Measurements from ENCODE around the gene CPNE8. TPM values are rescaled to one million over a fixed set of nuclear protein-coding genes. Genes with fewer than 3 reads are reported as not detected.

The CPNE8 gene
- total and polyA plus RNA-seq, 10 of the 15 experiments (the other 5 are each of a cell fraction or from before 2014, with no cell fraction given), result 11.3 to 38.4 (median 18.9) TPM

DNA sequence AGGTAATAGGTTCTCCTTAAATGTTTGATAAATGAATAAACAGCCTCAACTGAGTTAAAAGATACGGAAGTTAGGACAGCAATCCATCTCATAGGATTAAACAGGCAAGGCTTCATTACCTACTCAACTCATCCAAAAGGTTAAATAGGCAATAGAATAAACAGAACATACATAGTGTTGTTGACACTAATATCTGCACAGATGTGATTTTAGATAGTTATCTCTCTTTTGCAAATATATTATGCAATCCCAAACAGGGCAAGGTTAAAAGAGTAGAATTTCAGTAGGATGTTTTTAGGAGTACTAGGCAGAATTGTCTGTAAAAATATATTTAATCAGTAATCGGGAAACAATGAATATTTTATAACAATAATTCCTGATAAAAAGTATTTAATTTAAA, 276.3 kb downstream of the CPNE8 start:
- in situ Hi-C loops (cut with MboI), result loop anchor here (25.0 kb wide), 1 partner anchor 492 kb away; no protein-coding TSS in a partner anchor
- H3K4me2 ChIP-seq (ENCODE audit: control insufficient read depth, insufficient read depth), result no peak overlapping the region
- RAD21 ChIA-PET (ENCODE audit: unreplicated experiment), result no interaction called here
- no peak for TF ChIP-seq CBX5 (IDR thresholded peaks at IDR 0.05; ENCODE audit: low read depth)
- TF ChIP-seq, protein P1, sequence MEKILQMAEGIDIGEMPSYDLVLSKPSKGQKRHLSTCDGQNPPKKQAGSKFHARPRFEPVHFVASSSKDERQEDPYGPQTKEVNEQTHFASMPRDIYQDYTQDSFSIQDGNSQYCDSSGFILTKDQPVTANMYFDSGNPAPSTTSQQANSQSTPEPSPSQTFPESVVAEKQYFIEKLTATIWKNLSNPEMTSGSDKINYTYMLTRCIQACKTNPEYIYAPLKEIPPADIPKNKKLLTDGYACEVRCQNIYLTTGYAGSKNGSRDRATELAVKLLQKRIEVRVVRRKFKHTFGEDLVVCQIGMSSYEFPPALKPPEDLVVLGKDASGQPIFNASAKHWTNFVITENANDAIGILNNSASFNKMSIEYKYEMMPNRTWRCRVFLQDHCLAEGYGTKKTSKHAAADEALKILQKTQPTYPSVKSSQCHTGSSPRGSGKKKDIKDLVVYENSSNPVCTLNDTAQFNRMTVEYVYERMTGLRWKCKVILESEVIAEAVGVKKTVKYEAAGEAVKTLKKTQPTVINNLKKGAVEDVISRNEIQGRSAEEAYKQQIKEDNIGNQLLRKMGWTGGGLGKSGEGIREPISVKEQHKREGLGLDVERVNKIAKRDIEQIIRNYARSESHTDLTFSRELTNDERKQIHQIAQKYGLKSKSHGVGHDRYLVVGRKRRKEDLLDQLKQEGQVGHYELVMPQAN (conservative IDR thresholded peaks at IDR 0.05), result no peak
- TF ChIP-seq ZBTB4 (CRISPR knock-in tag; IDR thresholded peaks at IDR 0.05), result no peak
- TF ChIP-seq MYB (IDR thresholded peaks at IDR 0.05; ENCODE audit: borderline replicate concordance, low read depth, low read length), result no peak
- no peak for TF ChIP-seq RFX5 (IDR thresholded peaks at IDR 0.05; ENCODE audit: low read depth, low read length)
- no peak for TF ChIP-seq CHD1 (IDR thresholded peaks at IDR 0.05; ENCODE audit: low read depth, low read length)
- TF ChIP-seq, protein P2, sequence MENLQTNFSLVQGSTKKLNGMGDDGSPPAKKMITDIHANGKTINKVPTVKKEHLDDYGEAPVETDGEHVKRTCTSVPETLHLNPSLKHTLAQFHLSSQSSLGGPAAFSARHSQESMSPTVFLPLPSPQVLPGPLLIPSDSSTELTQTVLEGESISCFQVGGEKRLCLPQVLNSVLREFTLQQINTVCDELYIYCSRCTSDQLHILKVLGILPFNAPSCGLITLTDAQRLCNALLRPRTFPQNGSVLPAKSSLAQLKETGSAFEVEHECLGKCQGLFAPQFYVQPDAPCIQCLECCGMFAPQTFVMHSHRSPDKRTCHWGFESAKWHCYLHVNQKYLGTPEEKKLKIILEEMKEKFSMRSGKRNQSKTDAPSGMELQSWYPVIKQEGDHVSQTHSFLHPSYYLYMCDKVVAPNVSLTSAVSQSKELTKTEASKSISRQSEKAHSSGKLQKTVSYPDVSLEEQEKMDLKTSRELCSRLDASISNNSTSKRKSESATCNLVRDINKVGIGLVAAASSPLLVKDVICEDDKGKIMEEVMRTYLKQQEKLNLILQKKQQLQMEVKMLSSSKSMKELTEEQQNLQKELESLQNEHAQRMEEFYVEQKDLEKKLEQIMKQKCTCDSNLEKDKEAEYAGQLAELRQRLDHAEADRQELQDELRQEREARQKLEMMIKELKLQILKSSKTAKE (IDR thresholded peaks at IDR 0.05; ENCODE audit: low read depth, poor library complexity, severe bottlenecking), result no peak
- TF ChIP-seq BHLHE40 (IDR thresholded peaks at IDR 0.05; ENCODE audit: borderline replicate concordance in 1 of 2, low read depth in 2 of 2, low read length in 1 of 2), result no peak
- no peak for TF ChIP-seq NFXL1 (IDR thresholded peaks at IDR 0.05; ENCODE audit: borderline replicate concordance)
- no peak for TF ChIP-seq POLR2AphosphoS5 (IDR thresholded peaks at IDR 0.05; ENCODE audit: low read length)
- TF ChIP-seq, protein P3, sequence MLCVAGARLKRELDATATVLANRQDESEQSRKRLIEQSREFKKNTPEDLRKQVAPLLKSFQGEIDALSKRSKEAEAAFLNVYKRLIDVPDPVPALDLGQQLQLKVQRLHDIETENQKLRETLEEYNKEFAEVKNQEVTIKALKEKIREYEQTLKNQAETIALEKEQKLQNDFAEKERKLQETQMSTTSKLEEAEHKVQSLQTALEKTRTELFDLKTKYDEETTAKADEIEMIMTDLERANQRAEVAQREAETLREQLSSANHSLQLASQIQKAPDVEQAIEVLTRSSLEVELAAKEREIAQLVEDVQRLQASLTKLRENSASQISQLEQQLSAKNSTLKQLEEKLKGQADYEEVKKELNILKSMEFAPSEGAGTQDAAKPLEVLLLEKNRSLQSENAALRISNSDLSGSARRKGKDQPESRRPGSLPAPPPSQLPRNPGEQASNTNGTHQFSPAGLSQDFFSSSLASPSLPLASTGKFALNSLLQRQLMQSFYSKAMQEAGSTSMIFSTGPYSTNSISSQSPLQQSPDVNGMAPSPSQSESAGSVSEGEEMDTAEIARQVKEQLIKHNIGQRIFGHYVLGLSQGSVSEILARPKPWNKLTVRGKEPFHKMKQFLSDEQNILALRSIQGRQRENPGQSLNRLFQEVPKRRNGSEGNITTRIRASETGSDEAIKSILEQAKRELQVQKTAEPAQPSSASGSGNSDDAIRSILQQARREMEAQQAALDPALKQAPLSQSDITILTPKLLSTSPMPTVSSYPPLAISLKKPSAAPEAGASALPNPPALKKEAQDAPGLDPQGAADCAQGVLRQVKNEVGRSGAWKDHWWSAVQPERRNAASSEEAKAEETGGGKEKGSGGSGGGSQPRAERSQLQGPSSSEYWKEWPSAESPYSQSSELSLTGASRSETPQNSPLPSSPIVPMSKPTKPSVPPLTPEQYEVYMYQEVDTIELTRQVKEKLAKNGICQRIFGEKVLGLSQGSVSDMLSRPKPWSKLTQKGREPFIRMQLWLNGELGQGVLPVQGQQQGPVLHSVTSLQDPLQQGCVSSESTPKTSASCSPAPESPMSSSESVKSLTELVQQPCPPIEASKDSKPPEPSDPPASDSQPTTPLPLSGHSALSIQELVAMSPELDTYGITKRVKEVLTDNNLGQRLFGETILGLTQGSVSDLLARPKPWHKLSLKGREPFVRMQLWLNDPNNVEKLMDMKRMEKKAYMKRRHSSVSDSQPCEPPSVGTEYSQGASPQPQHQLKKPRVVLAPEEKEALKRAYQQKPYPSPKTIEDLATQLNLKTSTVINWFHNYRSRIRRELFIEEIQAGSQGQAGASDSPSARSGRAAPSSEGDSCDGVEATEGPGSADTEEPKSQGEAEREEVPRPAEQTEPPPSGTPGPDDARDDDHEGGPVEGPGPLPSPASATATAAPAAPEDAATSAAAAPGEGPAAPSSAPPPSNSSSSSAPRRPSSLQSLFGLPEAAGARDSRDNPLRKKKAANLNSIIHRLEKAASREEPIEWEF (IDR thresholded peaks at IDR 0.05; ENCODE audit: insufficient replicate concordance, low read depth, low read length), result no peak
- TF ChIP-seq RUNX3 (IDR thresholded peaks at IDR 0.05; ENCODE audit: low read length), result no peak

More for the DNA sequence above, 276.3 kb downstream of the CPNE8 start:
- Histone ChIP-seq H3K9me3 (replicated peaks; ENCODE audit: control insufficient read depth, insufficient read depth, low read length) (no peaks in the 10 kb centered on the region), H3K9ac (ENCODE audit: control insufficient read depth, insufficient read depth, low read length) (no peak overlapping the region), H3K27me3 (replicated peaks in 1 of 2; ENCODE audit: control insufficient read depth in 2 of 2, insufficient read depth in 2 of 2, low read length in 1 of 2) (no peaks in the 10 kb centered on the region), H3K4me1 (ENCODE audit: control insufficient read depth, insufficient read depth, low read length) (no peaks in the 10 kb centered on the region), H3K4me3 (no peak overlapping the region), H3K36me3 (ENCODE audit: control insufficient read depth in 2 of 2, insufficient read depth in 2 of 2, low read length in 1 of 2) (no peaks in the 10 kb centered on the region), H3K27ac (ENCODE audit: control insufficient read depth, insufficient read depth) (no peak overlapping the region), H4K20me1 (ENCODE audit: control insufficient read depth, insufficient read depth) (no peaks in the 10 kb centered on the region), H2AFZ (ENCODE audit: control insufficient read depth, low read depth, low read length) (no peak overlapping the region), H3K79me2 (ENCODE audit: control insufficient read depth, insufficient read depth, low read length) (no peaks in the 10 kb centered on the region)
- BruUV-seq (replicated peaks), result no TSS peak
- ChIA-PET CTCF (no interaction called here), SMC1A (ENCODE audit: uncharacterized antibody, unreplicated experiment) (no interaction called here), POLR2A (no interaction called here)
- DNase-seq (ENCODE audit: low read depth, low spot score) (no peak), ATAC-seq (no peak), FAIRE-seq (no peak)
- 41% methylated on average over 2 of the region's 2 CpGs for WGBS (ENCODE audit: insufficient coverage, insufficient replicate concordance, low lambda C conversion rate, missing lambda C conversion rate)
- intact Hi-C loops (cut with micrococcal nuclease; ENCODE audit: unreplicated experiment), result no loop called here
